Panc1 (cell line): ENCODE results near the gene OR8D4. TPM values are rescaled to one million over a fixed set of nuclear protein-coding genes. Genes with fewer than 3 reads are reported as not detected.

Experiments
- ATAC-seq: fragments of 200-7000 bp; cut with Tn5 transposase; 2 replicates; pipeline ENCODE4 v1.9.1; 2020; ENCODE audit warnings: mild to moderate bottlenecking, moderate library complexity
- BruUV-seq: library from RNA; stranded (reverse); fragments of 400-500 nt; replicated peaks from 2 replicates; lab custom pipeline; 2021; lab: Mats Ljungman, UMichigan
- CTCF ChIA-PET: fragments of 300-600 bp; sonication (Branson Sonifier 250); formaldehyde crosslinking; loops from one replicate; lab custom pipeline; 2022; ENCODE audit warnings: antibody characterized with exemption; lab: Charles Lee
- POLR2A ChIA-PET: fragments of 300-600 bp; sonication (Branson Sonifier 250); formaldehyde crosslinking; loops from one replicate; lab custom pipeline; 2022; ENCODE audit warnings: antibody characterized with exemption; lab: Charles Lee
- DNase-seq: peaks from one replicate; pipeline ENCODE4 v3.0.0-alpha.2; 2010; ENCODE audit warnings: low read depth, low spot score
- H3K27ac ChIP-seq: 2 replicates; pipeline ENCODE4 v1.5.1; 2011; ENCODE audit warnings: mild to moderate bottlenecking, low read length, inconsistent platforms
- H3K27me3 ChIP-seq: fragments of 200-500 bp; sonication (Bioruptor generic); 2 replicates; pipeline ENCODE4 v1.6.0; 2014; ENCODE audit warnings: low read length, inconsistent platforms; ENCODE audit not compliant: control insufficient read depth, insufficient read depth
- H3K36me3 ChIP-seq: fragments of 200-500 bp; sonication (Bioruptor generic); 2 replicates; pipeline ENCODE4 v1.5.1; 2014; ENCODE audit warnings: inconsistent platforms, mild to moderate bottlenecking, low read length, moderate library complexity; ENCODE audit not compliant: control insufficient read depth, insufficient read depth
- H3K4me1 ChIP-seq: 2 replicates; pipeline ENCODE4 v1.5.1; 2011; ENCODE audit warnings: inconsistent platforms, mild to moderate bottlenecking, low read length, moderate library complexity; ENCODE audit not compliant: control insufficient read depth, insufficient read depth
- H3K4me3 ChIP-seq, 2 experiments: 2 replicates each; pipeline ENCODE4 v1.5.1; 2011 to 2012; ENCODE audit warnings: low read depth in 2 of 2, low read length in 2 of 2, mild to moderate bottlenecking in 2 of 2, inconsistent platforms in 1 of 2, moderate library complexity in 1 of 2
- H3K9me3 ChIP-seq: fragments of 200-500 bp; sonication (Bioruptor generic); 2 replicates; pipeline ENCODE4 v1.5.1; 2014; ENCODE audit warnings: low read depth, mild to moderate bottlenecking, inconsistent platforms, low read length, moderate library complexity; ENCODE audit not compliant: control insufficient read depth, insufficient read depth
- CTCF ChIP-seq: fragments of 450-650 bp; IDR thresholded peaks from 2 replicates; pipeline ENCODE4 v1.5.1; 2017; ENCODE audit warnings: mild to moderate bottlenecking
- POLR2AphosphoS5 ChIP-seq: IDR thresholded peaks from 2 replicates; pipeline ENCODE4 v1.6.1; 2012; ENCODE audit warnings: mild to moderate bottlenecking, low read depth, low read length, moderate library complexity
- SIN3A ChIP-seq: IDR thresholded peaks from 2 replicates; pipeline ENCODE4 v1.6.1; 2012; ENCODE audit warnings: low read depth, mild to moderate bottlenecking, low read length, moderate library complexity, borderline replicate concordance; ENCODE audit not compliant: insufficient read depth
- TCF7L2 ChIP-seq: IDR thresholded peaks from 2 replicates; pipeline ENCODE4 v1.6.1; 2011; ENCODE audit warnings: mild to moderate bottlenecking, low read depth, low read length, inconsistent platforms
- in situ Hi-C: cut with HindIII; loops from 2 replicates; pipeline ENCODE4 v1.10.0; 2016; ENCODE audit warnings: low sequenced_read_pairs, low pct_unique_long_range_greater_than_20kb
- intact Hi-C: fragments of 100-400 bp; cut with micrococcal nuclease; formaldehyde crosslinking; loops from one replicate; pipeline ENCODE4 v1.10.0; 2022; ENCODE audit not compliant: unreplicated experiment
- total RNA-seq: library from RNA; stranded (reverse); gene quantifications from one replicate; pipeline ENCODE4 v1.2.1, GENCODE V29; 2021; ENCODE audit not compliant: unreplicated experiment
- TF ChIP-seq, protein P1 (sequence below), 2 experiments: IDR thresholded peaks; 2 replicates each; pipeline ENCODE4 v1.6.1; 2011 to 2012; ENCODE audit warnings: low read depth in 2 of 2, control low read depth in 1 of 2, low read length in 1 of 2, mild to moderate bottlenecking in 1 of 2, moderate library complexity in 1 of 2; ENCODE audit not compliant: insufficient read depth in 1 of 2

Gene OR8D4
- total RNA-seq, 1 experiment from 2014 or later = not detected

- ATAC-seq (no peak), DNase-seq (no peak)
- Histone ChIP-seq H3K9me3 (peaks cover 4% of the 10 kb centered on the region; the same call in 1 of the 2 replicates), H3K4me1 (no peaks in the 10 kb centered on the region), H3K27me3 (no peaks in the 10 kb centered on the region), H3K36me3 (no peaks in the 10 kb centered on the region), H3K4me3 (no peak overlapping the region), H3K27ac (no peak overlapping the region)
- ChIA-PET POLR2A (no interaction called here), CTCF (no interaction called here)
- TF ChIP-seq POLR2AphosphoS5 = no peak
- TF ChIP-seq SIN3A = no peak
- TF ChIP-seq, protein P1, sequence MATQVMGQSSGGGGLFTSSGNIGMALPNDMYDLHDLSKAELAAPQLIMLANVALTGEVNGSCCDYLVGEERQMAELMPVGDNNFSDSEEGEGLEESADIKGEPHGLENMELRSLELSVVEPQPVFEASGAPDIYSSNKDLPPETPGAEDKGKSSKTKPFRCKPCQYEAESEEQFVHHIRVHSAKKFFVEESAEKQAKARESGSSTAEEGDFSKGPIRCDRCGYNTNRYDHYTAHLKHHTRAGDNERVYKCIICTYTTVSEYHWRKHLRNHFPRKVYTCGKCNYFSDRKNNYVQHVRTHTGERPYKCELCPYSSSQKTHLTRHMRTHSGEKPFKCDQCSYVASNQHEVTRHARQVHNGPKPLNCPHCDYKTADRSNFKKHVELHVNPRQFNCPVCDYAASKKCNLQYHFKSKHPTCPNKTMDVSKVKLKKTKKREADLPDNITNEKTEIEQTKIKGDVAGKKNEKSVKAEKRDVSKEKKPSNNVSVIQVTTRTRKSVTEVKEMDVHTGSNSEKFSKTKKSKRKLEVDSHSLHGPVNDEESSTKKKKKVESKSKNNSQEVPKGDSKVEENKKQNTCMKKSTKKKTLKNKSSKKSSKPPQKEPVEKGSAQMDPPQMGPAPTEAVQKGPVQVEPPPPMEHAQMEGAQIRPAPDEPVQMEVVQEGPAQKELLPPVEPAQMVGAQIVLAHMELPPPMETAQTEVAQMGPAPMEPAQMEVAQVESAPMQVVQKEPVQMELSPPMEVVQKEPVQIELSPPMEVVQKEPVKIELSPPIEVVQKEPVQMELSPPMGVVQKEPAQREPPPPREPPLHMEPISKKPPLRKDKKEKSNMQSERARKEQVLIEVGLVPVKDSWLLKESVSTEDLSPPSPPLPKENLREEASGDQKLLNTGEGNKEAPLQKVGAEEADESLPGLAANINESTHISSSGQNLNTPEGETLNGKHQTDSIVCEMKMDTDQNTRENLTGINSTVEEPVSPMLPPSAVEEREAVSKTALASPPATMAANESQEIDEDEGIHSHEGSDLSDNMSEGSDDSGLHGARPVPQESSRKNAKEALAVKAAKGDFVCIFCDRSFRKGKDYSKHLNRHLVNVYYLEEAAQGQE (IDR thresholded peaks at IDR 0.05; ENCODE audit: insufficient read depth in 1 of 2, low read depth in 2 of 2, low read length in 1 of 2) = no peak
- TF ChIP-seq TCF7L2 = no peak
- TF ChIP-seq CTCF = no peak
- BruUV-seq = no TSS peak
- in situ Hi-C loops (no loop called here), intact Hi-C loops (no loop called here)
Measured at GRCh38 chr11:123924027-123924426, 22.1 kb downstream of the OR8D4 start.

GRCh38 chr11:123939317-123939716, 37.4 kb downstream of the OR8D4 start, which contains the start of gene OR4D5:
Gene OR4D5 (plus strand): TSS chr11:123939617. CDS start chr11:123939617, 0 bp downstream.
- no peaks in the 10 kb centered on the region for H3K36me3 ChIP-seq
- no peak within 1 kb of the TSS for H3K4me3 ChIP-seq
- intact Hi-C loops = no loop called here
- ChIA-PET POLR2A (no interaction called here), CTCF (no interaction called here)
- H3K27me3 ChIP-seq = no peaks in the 10 kb centered on the region
- H3K27ac ChIP-seq = no peak within 1 kb of the TSS
- BruUV-seq = no TSS peak
- TF ChIP-seq SIN3A = no peak
- TF ChIP-seq, protein P1 (IDR thresholded peaks at IDR 0.05; ENCODE audit: insufficient read depth in 1 of 2, low read depth in 2 of 2, low read length in 1 of 2) = no peak
- TF ChIP-seq POLR2AphosphoS5 = no peak
- H3K9me3 ChIP-seq = no peaks in the 10 kb centered on the region
- DNase-seq (no peak), ATAC-seq (no peak)
- H3K4me1 ChIP-seq = no peaks in the 10 kb centered on the region
- in situ Hi-C loops = no loop called here
